GM18517 (cell line): ENCODE data around the gene R3HDML.

Experiments used
- ATAC-seq: cut with Tn5 transposase; IDR thresholded peaks from one replicate; pipeline ENCODE4 v1.9.1; 2021; ENCODE audit warnings: mild to moderate bottlenecking, moderate library complexity; ENCODE audit not compliant: unreplicated experiment

The R3HDML gene

DNA sequence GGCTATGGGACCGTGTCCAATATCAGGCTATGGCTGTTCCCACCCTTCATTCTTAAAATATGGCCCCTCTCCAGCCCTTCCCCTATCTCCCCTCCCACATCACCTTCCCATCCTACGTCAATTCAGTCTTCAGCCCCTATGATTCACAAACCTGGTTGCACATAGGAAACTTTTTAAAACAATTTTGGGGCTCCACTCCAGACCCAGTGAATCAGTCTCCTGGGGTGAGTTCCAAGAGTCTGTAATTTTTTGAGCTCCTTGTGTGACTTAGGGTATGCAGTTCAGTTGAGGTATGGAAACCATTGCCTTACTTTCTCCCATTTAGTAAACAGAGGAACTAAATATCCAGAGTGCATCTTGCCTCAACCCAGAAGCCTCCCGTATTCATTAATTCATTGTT is 24.2 kb downstream of the R3HDML start:
- ATAC-seq: no peak

DNA sequence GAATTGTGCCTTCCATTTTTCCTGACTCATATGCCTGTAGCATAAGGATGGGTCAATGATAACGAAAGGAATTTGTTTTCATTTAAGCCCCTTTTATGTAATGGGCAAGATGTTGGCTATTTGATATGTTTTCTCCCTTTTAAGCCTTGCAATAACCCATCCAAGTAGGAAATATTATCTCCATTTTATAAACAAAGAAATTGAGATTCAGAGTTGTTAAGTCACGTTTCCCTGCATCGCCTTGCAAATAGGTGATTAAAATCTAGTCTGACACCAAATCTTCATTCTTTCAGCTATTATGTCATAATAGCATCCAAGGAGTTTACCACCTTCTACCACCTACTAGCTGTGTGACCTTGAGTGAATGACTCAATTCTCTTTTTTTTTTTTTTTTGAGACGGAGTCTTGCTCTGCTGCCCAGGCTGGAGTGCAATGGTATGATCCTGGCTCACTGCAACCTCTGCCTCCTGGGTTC is 25.7 kb downstream of the R3HDML start:
- no peak for ATAC-seq

DNA sequence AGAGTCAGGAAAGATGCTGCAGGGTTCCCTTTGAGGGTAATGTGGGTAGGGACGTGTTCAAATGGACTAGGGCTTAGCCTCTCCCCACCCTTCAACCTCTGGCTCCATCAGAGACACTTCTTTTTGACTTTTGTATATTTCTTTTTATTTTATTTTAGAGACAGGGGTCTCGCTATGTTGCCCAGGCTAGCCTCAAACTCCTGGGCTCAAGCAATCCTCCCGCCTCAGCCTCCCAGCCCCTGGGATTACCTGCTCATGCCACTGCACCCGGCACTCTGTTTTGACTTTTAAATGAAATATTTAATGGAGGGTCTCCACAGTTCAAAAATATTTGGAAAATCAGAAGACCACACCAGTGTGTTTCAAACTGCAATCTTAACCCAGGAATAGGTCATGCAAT is 27.2 kb downstream of the R3HDML start:
- no peak for ATAC-seq

DNA sequence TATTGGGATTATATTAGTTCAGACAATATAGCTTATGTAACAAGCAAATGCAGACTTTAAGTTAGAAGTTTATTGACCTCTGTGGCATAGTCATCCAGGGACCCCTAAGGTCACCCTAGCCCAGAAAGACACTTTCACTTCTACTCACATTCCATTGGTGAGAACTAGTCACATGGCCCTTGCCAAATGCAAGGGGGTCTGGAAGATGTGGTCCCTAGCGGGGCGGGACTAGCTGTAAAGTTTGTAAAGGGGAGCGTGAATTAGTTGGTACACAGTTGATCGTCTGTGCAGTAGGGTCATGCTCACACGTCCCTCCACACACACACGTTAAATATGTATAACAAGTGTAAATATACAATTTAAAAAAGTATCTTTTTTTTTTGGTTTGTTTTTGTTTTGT is 27.9 kb downstream of the R3HDML start:
- ATAC-seq: no peak

DNA sequence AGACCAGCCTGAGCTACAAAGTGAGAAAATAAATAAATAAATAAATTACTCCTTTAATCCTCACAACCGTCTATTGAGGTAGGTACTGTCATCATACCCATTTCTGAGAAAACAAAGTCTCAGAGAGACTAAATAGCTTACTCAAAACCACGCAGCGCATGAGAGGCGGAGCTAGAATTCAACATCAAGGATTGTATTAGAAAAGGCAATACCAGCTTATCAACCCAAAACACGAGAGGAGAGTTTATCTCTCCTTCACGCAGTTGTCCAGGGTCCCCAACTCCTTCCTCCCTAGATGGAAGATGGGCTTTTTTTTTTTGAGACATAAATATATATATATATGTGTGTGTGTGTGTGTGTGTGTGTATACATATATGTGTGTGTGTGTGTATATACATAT is 30.9 kb downstream of the R3HDML start:
- ATAC-seq: no peak

DNA sequence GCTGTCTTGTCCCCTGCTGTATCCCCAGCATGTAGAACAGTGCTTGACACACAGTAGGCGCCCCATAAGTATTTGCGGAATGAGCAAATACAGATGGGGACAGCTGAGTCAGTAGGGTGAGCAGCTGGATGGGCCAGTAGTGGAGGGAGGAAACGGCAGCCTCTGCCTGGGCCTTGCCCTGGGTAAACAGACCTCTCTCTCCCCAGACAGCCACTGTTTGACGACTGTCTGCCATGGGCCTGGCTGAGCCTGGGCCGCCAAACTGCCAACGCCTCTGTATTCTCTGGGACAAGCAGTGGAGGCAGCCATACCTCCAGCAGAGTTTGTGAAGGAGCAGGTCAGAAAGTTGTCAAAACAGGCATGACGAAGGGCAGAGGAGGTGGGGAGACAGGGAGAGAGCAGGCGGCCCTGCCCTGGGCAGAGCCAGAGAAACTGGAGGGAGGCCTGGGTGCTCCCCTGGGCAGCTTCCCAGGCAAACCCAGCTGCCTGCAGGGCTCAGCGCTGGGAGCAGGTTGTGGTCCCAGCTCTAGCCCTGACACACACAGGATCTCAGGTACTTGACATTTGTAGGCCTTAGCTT is 33.9 kb downstream of the R3HDML start:
- ATAC-seq: no peak

DNA sequence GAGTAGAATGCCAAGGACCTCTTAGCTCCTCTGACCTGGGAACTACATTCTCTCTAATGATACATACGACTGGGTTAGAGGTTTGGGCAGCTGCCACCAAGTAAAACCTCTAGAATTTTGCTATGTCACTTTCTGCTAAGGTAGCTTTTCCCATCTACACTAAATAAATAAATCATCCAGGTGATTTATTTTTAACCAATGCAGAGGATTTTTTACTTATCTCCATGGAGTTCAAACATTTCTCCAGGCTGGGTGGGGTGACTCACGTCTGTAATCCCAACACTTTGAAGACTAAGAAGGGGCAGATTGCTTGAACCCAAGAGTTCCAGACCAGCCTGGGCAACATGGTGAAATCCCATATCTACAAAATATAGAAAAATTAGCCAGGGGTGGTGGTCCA is 45.8 kb downstream of the R3HDML start:
- no peak for ATAC-seq

DNA sequence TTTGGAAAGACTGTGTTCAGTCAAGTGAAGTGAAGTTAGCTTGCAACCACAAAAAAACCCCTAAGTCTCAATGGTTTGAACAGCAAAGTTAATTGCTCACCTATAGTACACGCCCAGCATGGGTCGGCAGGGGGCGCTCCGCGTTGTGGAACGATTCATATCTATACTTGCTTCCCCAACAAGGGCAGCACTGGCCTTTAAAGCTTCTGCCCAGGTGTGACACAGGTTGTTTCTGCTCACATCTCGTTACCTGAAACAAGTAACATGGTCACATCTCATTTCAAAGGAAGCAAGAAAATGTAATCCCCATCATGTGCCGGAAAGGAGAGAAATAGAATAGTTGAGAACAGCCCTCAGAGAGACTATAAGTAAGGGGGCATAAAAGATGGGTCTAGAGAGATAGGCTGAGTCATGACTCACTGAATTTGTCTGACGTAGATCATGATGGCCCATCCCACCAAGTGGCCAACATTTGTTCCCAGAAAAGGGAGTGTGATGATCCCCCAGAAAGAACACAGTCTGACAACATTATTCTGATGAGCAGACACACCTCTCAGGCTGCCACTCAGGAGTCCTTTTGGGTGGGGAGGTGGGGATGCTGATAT is 47.7 kb downstream of the R3HDML start:
- ATAC-seq: no peak

DNA sequence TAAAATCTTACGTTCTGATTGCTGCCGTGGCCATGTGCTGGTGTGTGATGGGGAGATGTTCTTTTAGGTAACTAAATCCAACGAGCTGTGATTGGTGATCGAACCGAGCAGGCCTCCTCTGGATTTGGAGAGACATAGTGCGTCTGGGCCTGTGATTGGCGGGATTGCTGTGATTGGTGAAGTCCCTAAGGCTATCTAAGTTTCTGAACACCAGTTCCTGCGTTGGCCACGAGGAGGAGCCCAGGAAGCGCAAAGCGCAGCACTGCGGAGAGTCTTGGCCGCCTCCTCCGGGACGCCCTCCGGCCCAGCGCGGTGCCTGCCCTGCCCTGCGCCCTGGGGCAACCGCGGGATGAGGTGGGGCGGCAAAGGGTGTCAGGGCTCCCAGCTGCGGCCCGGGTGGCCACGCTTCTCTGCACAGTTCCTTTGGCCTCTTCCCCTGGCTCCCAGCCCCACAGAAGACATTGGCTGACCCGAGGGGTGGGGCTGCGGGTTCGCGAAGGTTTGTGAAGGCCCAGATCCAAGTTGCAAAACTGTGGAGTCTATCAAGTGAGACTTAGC is 51.7 kb downstream of the R3HDML start:
- ATAC-seq: no peak

DNA sequence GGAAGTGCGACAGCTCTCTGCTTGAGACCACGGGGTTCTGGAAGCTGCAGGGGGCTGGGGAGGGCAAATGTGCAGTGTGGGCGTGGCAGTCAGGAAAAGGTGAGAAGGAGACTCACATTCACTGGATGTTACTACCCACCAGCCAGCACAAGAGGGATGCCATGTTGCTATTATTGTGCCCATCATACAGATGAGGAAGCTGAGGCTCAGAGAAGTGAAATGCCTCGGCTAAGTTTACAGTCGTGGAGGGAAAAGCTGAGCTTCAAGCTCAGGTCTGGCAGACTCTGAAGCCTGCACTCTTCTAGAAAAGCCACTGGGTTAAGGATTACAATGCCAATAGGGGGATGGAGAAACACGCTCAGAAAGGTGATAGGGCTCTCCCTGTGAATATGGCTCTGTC is 53.0 kb downstream of the R3HDML start:
- ATAC-seq: no peak

DNA sequence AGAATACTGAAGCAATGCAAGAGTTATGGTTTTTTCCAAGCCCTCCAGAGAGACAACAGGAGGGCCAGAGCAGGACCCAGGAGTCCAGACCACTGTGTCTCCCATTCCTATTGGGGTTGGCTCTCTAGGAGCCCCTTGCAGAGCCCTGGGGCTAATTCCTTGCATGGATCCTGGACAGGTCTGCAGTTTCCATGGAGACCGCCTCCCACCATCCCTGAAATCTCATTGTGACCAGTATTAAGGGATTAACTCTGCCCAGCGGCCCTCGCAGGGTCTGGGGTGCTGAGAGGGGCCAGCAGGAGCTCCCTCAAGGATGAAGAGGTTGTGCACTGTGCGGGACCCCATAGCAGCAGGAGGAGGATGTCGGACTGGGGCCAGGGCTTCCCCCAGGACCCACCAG is 53.4 kb downstream of the R3HDML start:
- ATAC-seq: no peak

DNA sequence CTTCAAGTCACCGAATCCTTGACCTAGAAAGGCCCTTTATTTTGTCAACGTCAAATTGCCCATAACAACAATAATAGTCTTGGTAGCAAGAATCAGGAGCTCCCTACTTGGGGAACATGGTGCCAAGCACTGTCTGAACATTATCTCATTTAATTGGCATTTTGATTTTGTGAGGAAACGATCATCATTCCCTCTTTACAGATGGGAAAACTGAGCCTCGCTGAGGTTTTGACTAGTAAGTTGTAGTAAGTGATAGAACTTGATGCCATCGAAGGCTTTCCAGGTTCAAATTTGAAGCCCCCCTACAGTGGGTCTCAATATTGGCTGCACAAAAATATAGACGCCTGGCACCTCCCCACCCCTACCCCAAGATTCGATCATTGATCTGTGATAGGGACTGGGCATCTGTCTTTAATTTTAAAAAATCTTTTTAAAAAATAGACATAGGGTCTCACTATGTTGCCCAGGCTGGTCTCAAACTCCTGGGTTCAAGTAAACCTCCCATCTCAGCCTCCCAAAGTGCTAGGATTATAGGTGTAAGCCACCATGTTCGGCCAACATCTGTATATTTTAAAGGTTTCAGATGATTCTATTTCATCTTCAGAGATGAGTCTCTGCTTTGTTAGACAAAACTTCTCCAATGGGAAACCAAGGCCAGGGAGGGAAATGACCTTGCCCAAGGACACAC is 55.4 kb downstream of the R3HDML start:
- no peak for ATAC-seq

DNA sequence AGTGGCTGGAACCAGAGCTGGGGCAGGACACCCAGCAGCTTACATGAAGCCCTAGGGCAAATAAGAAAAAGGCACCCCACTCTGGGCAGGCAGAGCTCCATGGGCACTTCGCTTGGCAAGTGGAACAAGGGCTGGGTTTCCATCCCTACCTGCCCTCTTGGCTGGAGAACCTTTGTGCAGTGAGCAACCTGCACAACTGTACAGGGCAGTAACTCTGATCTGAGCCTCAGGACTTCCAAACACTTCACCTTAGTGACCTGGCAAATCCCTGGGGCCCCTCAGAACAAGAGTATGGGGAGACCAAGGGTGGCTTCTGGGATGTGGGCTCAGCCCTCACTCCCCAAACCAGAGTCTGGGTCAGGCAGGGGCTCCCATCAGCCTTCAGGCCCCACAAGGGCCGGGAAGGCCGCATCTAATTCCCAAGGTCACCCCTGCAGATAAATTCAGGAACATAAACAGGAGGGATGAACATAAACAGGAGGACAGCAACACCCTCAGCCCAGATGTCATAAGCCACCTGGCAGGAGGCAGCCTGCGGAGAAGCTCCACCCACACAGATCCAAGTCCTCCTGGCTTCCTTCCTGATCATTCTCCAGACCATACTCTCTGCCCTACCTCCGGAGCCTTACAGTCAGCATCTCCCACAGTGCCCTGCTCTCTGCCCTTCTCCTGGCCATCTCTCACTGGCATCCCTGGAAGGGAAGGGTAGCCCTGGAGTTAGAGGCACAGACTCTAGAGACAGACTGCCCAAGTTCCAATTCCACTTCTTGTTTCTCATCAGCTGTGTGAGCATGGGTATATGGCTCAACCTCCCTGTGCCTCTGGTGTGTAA is 56.1 kb downstream of the R3HDML start:
- ATAC-seq: no peak

DNA sequence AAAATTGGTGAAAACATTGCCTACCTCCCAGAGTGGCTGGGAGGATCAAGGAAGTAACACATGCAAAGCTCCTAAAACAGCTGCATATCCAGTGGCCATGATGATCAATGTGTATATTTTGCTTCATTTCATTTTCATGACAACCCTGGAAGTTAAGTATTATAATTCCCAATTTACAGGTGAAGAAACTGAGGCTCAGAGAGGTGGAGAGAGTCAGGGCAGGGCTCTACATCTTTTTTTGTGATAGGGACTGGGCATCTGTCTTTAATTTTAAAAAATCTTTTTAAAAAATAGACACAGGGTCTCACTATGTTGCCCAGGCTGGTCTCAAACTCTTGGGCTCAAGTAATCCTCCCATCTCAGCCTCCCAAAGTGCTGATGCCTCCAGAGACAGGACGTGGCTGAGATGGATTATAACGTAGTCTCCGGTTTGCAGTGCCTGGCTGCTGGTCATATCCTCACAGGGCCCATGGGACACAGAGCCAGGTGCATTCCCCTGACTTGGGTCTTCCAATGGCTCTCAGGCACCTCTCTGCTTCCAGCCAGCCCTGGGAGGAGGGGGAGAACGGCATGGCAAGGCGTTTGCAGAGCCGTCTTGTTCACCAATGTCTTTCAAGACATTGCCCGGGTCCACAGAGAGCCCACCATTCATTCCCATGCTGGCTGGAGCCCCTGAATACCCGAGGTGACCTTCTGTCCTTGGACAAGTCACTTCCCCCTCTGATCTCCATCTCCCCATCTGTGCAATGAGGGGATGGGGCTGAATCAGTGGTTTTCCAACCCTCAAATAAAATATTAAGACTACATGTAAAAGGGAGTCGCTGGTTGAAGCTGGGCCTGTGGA is 57.0 kb downstream of the R3HDML start:
- no peak for ATAC-seq

DNA sequence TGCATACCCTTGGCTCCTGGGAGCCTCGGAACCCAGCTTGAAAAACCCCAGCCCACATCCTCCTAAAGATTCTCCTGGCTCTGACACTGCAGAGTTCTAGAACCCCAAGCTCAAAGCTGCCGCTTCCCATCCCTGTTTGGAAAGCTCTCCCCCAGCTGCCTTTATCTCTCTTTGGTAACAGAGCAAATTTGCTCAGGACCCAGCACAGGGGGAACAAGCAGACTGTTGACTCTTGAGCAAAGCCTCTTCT is 57.5 kb downstream of the R3HDML start:
- no peak for ATAC-seq

DNA sequence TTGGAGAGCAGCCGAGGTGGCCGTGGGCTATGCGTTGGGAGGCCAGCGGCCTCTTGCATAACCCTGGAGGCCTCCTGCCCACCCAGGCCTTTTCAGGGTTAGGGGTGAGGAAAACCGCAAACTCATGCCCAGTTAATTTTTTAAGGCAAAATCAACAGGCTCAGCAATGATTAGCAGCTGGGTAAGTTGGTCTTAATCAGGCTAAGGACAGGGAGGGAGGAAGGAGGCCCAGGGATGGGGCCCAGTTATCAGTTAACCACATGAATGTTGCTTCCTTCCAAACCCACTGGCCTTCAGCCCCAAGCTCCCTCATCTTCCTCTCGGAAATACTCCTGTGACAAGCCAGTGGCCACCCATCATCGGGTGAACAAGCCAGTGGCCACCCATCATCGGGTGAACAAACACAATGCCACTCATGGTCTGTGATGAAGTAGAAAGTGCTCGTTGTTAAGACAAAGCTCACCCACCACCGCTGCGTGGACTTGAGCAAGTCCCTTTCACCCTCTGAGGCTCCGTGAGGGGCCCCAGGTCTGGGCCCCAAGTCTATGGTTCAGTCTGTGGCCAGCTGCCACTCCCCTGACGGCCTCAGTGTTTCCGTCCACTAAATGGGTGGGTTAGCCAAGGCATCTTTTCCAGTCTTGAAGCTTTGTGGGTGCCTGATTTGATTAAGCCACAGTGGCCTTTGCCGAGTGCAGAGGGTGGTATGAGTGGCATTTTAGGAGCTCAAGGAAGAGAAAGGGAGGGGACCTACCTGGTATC is 58.0 kb downstream of the R3HDML start:
- no peak for ATAC-seq

DNA sequence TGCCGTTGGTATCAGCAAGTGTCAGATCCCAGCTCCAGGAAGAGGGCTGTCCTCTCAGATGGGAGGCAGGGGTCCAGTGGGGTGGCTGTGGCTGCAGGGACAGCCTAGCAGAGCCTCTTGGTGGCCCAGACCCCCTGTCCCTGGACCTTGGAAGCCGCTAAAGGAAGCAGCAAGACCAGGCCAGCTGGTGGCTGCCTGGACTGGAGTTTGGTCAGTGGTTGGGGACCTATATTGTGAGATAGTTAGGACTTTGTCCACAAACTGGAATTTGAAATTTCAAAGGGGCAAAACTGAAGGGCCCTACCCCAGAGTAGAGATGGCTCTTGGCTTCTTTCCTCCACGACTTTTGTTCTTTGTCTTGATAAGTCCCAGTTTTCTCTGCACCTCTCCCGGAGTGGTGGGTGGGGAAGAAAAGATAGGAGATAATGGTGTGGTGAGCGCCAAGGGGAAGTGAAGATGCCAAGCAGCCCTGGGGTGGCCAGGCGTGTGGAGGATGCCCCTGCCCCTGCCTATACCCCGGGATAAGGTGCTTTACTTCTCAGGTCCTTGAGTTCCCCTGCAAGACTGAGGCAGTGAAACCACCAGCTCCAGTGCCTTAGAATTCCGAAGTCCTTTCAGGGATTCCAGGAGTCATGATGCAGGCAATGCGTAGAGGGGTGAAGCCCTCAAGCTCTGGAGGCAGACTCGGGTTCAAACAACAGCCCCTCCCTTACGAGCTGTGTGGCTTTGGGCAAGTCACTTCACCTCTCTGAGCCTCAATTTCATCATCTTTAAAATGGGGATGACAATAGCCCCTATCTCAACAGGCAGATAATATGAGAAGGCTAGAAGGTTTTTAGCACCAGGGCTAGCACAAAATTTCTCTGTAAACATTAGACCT is 58.9 kb downstream of the R3HDML start:
- ATAC-seq: no peak

DNA sequence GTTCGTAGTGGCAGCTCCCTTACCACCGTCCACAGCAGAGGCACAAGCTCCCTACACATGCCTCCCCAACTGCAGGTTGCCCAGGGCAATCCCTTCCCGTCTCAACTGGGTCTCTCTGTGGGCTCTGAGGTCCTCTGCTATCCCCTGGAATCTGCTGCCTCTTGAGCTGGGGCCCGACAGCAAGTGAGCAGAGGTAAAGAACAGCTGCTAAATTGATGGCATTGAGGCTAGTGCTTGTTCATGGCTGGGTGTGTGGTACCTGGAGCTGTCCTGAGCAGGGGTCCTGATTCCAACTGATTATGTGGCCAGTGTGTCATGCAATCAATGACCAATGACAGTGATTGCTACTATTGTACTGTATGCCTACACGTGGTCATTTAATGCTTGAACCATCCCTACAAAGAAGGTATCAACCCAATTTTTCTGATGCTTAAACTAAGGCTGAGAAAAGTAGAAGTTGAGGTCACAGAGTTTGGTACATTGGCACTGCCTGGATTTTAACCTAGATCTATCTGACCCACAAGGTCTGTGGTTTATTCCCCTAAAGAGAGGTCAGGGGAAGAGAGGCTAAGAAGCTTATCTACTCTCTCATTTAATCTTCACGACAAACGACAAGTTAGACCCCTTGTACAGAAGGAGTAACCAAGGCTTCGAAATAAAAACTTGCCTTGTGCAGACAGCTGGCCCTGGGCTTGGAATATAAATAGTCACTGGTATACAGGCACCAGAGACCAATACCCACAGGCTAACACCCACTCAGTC is 59.7 kb downstream of the R3HDML start:
- no peak for ATAC-seq
